Measurements from ENCODE around the gene TPK1.

TPK1 gene

GRCh38 chr7:144596953-144597352 is 238.9 kb downstream of the TPK1 start:
- Histone ChIP-seq H3K4me3 (ENCODE audit: low read depth, low read length) (no peak overlapping the region), H3K27ac (ENCODE audit: extremely low read depth, low read depth, low read length) (no peak overlapping the region), H3K4me1 (ENCODE audit: control insufficient read depth, insufficient read depth, low read length) (no peaks in the 10 kb centered on the region), H3K9me3 (ENCODE audit: control insufficient read depth, insufficient read depth, low read depth, low read length) (no peaks in the 10 kb centered on the region; the same call in 1 of the 2 replicates), H3K36me3 (ENCODE audit: control insufficient read depth in 2 of 2, insufficient read depth in 1 of 2, low read length in 2 of 2) (no peaks in the 10 kb centered on the region)
- POLR2A ChIA-PET = no interaction called here
- CTCF ChIA-PET = no interaction called here
- TF ChIP-seq ZBTB8A (tag by site-specific recombination; IDR thresholded peaks at IDR 0.05) (peak; percentile 50), ZNF529 (tag by site-specific recombination; IDR thresholded peaks at IDR 0.05; ENCODE audit: insufficient replicate concordance) (no peak), ZNF114 (tag by site-specific recombination; IDR thresholded peaks at IDR 0.05) (no peak), ZXDB (tag by site-specific recombination; IDR thresholded peaks at IDR 0.05) (0 out of 2 replicates have a peak, but pooled peaks have one; percentile 18), ZNF433 (tag by site-specific recombination; IDR thresholded peaks at IDR 0.05; ENCODE audit: low read depth) (0 out of 2 replicates have a peak, but pooled peaks have one; percentile 22), ZNF624 (tag by site-specific recombination; IDR thresholded peaks at IDR 0.05) (no peak), OVOL3 (tag by site-specific recombination; IDR thresholded peaks at IDR 0.05) (no peak), ZNF239 (tag by site-specific recombination; IDR thresholded peaks at IDR 0.05) (no peak), ZNF837 (tag by site-specific recombination; IDR thresholded peaks at IDR 0.05) (no peak), ZNF140 (tag by site-specific recombination; IDR thresholded peaks at IDR 0.05) (peak; percentile 50; the same call in 1 of the 2 replicates), KLF1 (tag by site-specific recombination; IDR thresholded peaks at IDR 0.05) (no peak), ZNF292 (tag by site-specific recombination; IDR thresholded peaks at IDR 0.05; ENCODE audit: borderline replicate concordance, low read depth) (0 out of 2 replicates have a peak, but pooled peaks have one; percentile 42), ZNF518A (tag by site-specific recombination; conservative IDR thresholded peaks at IDR 0.05; ENCODE audit: low read depth) (peak; percentile 81), ZNF777 (tag by site-specific recombination; IDR thresholded peaks at IDR 0.05; ENCODE audit: borderline replicate concordance) (no peak), ZNF274 (IDR thresholded peaks at IDR 0.05; ENCODE audit: low read length) (no peak), ZNF274 (tag by site-specific recombination; IDR thresholded peaks at IDR 0.05; ENCODE audit: borderline replicate concordance) (no peak), SP3 (tag by site-specific recombination; IDR thresholded peaks at IDR 0.05) (peak; percentile 15; the same call in 1 of the 2 replicates), ZNF423 (tag by site-specific recombination; IDR thresholded peaks at IDR 0.05) (no peak), ZNF16 (tag by site-specific recombination; IDR thresholded peaks at IDR 0.05; ENCODE audit: low read depth) (no peak), REST (tag by site-specific recombination; IDR thresholded peaks at IDR 0.05) (0 out of 2 replicates have a peak, but pooled peaks have one; percentile 46), ZNF768 (tag by site-specific recombination; IDR thresholded peaks at IDR 0.05) (no peak), ZNF660 (tag by site-specific recombination; IDR thresholded peaks at IDR 0.05) (no peak), YY1 (tag by site-specific recombination; IDR thresholded peaks at IDR 0.05) (no peak), ZNF776 (tag by site-specific recombination; IDR thresholded peaks at IDR 0.05; ENCODE audit: borderline replicate concordance) (no peak), ZBTB10 (tag by site-specific recombination; IDR thresholded peaks at IDR 0.05) (no peak), ZNF623 (tag by site-specific recombination; IDR thresholded peaks at IDR 0.05) (peak; percentile 54), ZSCAN16 (tag by site-specific recombination; IDR thresholded peaks at IDR 0.05) (no peak), ZNF555 (tag by site-specific recombination; conservative IDR thresholded peaks at IDR 0.05) (peak; percentile 79), ZNF560 (tag by site-specific recombination; IDR thresholded peaks at IDR 0.05; ENCODE audit: borderline replicate concordance) (0 out of 2 replicates have a peak, but pooled peaks have one; percentile 11)

All from HEK293 (cell line).